ENCODE measurements around the gene GPSM1. TPM values are rescaled to one million over a fixed set of nuclear protein-coding genes. Genes with fewer than 3 reads are reported as not detected.
A peak's percentile ranks its signal among the peaks of the same experiment; 100 is the strongest.

GPSM1 gene
- total RNA-seq, 1 experiment from 2014 or later, result 26.9 TPM

DNA sequence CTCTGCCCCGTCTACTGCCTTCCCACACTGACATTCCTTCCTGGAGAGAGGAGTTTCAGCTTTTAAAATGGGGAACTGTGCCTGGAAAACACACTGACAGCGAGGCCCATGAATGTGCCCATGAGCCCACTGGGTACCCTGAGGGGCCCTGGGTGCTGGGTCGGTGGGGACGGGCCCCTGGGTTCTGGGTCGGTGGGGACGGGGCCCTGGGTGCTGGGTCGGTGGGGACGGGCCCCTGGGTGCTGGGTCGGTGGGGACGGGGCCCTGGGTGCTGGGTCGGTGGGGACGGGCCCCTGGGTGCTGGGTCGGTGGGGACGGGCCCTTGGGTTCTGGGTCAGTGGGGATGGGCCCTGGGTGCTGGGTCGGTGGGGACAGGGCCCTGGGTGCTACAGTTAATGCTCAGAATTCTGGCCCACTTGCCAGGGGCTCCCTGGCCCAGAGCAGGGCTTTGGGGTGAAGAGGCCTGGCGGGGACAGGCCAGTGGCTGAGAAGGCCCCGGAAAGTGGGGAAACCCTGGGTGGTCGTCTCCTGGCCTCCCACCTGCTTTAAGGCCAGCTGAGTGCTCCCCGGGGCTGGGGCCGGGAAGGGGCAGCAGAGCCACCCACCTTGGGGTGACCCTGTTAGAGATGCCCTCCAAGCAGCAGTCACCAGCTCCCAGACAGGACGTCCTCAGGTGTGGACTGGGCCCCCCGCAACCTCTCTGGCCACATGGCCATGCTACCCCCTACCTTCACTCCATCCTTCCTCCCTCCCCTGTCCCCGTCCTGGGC lies 2.5 kb downstream of the GPSM1 start:
- POLR2A ChIA-PET (ENCODE audit: unreplicated experiment), result no interaction called here

DNA sequence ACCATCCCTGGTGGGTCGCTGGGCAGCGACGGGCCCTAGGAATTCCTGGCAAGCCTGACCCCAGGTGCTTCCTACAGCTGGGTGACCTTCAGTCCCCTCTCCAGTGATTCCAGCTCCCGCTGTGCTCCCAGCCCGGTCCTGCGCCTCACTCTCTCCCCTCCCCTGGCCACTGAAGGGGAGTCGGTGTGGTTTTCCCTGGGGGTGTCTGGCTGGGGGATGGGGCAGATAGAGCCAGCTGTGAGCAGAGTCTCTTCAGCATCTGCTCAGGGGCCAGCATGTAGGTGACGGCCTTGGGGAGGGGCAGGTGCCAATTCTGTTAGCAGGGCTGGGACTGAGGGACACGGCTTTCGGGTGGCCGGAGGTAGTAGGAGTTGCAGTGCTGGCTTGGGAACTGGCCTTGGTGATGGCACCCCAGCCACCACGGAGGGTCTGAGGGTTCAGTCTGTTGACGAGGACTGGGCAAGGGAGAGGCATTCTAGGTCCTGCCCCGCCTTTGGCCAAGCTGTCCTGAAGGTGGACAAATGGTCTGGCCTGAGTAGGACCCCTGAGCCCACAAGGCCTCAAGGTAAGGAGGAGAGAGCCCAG lies 3.2 kb downstream of the GPSM1 start:
- H4K20me1 ChIP-seq (ENCODE audit: low read length), result peaks cover 4% of the 10 kb centered on the region; the same call in 1 of the 2 replicates

More for the DNA sequence above, 2.5 kb downstream of the GPSM1 start:
- no peaks in the 10 kb centered on the region for H3K9me2 ChIP-seq (replicated peaks; ENCODE audit: low read length)
- no peak overlapping the region for H3K4me3 ChIP-seq (ENCODE audit: low read length)
- no peaks in the 10 kb centered on the region for H3K9me3 ChIP-seq (ENCODE audit: low read length)
- H3K4me1 ChIP-seq (ENCODE audit: insufficient read depth, low read length), result peaks cover 8% of the 10 kb centered on the region
- no peaks in the 10 kb centered on the region for H3F3A ChIP-seq (ENCODE audit: low read length, unreplicated experiment)
- no peak overlapping the region for H3K27ac ChIP-seq (ENCODE audit: low read length)
- intact Hi-C loops (cut with micrococcal nuclease), result no loop called here
- TF ChIP-seq, protein P1, sequence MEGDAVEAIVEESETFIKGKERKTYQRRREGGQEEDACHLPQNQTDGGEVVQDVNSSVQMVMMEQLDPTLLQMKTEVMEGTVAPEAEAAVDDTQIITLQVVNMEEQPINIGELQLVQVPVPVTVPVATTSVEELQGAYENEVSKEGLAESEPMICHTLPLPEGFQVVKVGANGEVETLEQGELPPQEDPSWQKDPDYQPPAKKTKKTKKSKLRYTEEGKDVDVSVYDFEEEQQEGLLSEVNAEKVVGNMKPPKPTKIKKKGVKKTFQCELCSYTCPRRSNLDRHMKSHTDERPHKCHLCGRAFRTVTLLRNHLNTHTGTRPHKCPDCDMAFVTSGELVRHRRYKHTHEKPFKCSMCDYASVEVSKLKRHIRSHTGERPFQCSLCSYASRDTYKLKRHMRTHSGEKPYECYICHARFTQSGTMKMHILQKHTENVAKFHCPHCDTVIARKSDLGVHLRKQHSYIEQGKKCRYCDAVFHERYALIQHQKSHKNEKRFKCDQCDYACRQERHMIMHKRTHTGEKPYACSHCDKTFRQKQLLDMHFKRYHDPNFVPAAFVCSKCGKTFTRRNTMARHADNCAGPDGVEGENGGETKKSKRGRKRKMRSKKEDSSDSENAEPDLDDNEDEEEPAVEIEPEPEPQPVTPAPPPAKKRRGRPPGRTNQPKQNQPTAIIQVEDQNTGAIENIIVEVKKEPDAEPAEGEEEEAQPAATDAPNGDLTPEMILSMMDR (conservative IDR thresholded peaks at IDR 0.05; ENCODE audit: low read depth, low read length), result no peak
- no peak for TF ChIP-seq EZH2 (IDR thresholded peaks at IDR 0.05; ENCODE audit: low read length, unreplicated experiment)
- no peak for TF ChIP-seq EZH2phosphoT487 (IDR thresholded peaks at IDR 0.05; ENCODE audit: borderline replicate concordance, low read length)
- H3K27me3 ChIP-seq (ENCODE audit: low read length), result no peaks in the 10 kb centered on the region
- peak overlapping the region; percentile 99; the same call in 1 of the 2 replicates for H3K4me2 ChIP-seq (ENCODE audit: low read length)
- H3K9ac ChIP-seq (ENCODE audit: low read length), result no peak overlapping the region
- no peak overlapping the region for H2AFZ ChIP-seq (ENCODE audit: low read length)
- CTCF ChIA-PET, result no interaction called here
- no peaks in the 10 kb centered on the region for H3K36me3 ChIP-seq (ENCODE audit: low read depth, low read length)
- no TSS peak for BruUV-seq (replicated peaks)
- H4K20me1 ChIP-seq (ENCODE audit: low read length), result peaks cover 4% of the 10 kb centered on the region; the same call in 1 of the 2 replicates
- peaks cover 30% of the 10 kb centered on the region for H3K79me2 ChIP-seq (ENCODE audit: low read length)
- DNase-seq (no peak), ATAC-seq (no peak)

More for the DNA sequence above, 3.2 kb downstream of the GPSM1 start:
- DNase-seq, result no peak
- no TSS peak for BruUV-seq (replicated peaks)
- no peak for ATAC-seq
- H2AFZ ChIP-seq (ENCODE audit: low read length), result no peak overlapping the region
- POLR2A ChIA-PET (ENCODE audit: unreplicated experiment), result no interaction called here
- no peak overlapping the region for H3K4me3 ChIP-seq (ENCODE audit: low read length)
- intact Hi-C loops (cut with micrococcal nuclease), result no loop called here
- TF ChIP-seq EZH2phosphoT487 (IDR thresholded peaks at IDR 0.05; ENCODE audit: borderline replicate concordance, low read length) (no peak), EZH2 (IDR thresholded peaks at IDR 0.05; ENCODE audit: low read length, unreplicated experiment) (no peak)
- TF ChIP-seq, protein P1 (conservative IDR thresholded peaks at IDR 0.05; ENCODE audit: low read depth, low read length), result no peak
- CTCF ChIA-PET, result no interaction called here
- no peaks in the 10 kb centered on the region for H3K27me3 ChIP-seq (ENCODE audit: low read length)
- no peaks in the 10 kb centered on the region for H3K36me3 ChIP-seq (ENCODE audit: low read depth, low read length)
- H3K9me3 ChIP-seq (ENCODE audit: low read length), result no peaks in the 10 kb centered on the region
- no peak overlapping the region for H3K9ac ChIP-seq (ENCODE audit: low read length)
- peaks cover 30% of the 10 kb centered on the region for H3K79me2 ChIP-seq (ENCODE audit: low read length)
- H3K4me1 ChIP-seq (ENCODE audit: insufficient read depth, low read length), result peaks cover 8% of the 10 kb centered on the region
- no peaks in the 10 kb centered on the region for H3F3A ChIP-seq (ENCODE audit: low read length, unreplicated experiment)
- no peak overlapping the region for H3K4me2 ChIP-seq (ENCODE audit: low read length)
- no peaks in the 10 kb centered on the region for H3K9me2 ChIP-seq (replicated peaks; ENCODE audit: low read length)
- H3K27ac ChIP-seq (ENCODE audit: low read length), result no peak overlapping the region

All from PC-3 (cell line).